ENCODE results near the gene SLC9A9. TPM values are rescaled to one million over a fixed set of nuclear protein-coding genes. Genes with fewer than 3 reads are reported as not detected.

SLC9A9 gene
- total RNA-seq, 1 donor from 2014 or later, result 4.9 TPM

- no peak overlapping the region for H3K4me3 ChIP-seq
- no peak overlapping the region for H3K27ac ChIP-seq (replicated peaks)
- no peak for TF ChIP-seq CTCF (IDR thresholded peaks at IDR 0.05; ENCODE audit: borderline replicate concordance)
- DNase-seq, result no peak
- no peaks in the 10 kb centered on the region for H3K27me3 ChIP-seq (ENCODE audit: low read depth)
- no peaks in the 10 kb centered on the region for H3K9me3 ChIP-seq (replicated peaks)
- intact Hi-C loops (cut with micrococcal nuclease), result no loop called here
- H3K4me1 ChIP-seq, result no peaks in the 10 kb centered on the region
- no peaks in the 10 kb centered on the region for H3K36me3 ChIP-seq
Observed at GRCh38 chr3:143676747-143677146, 171.5 kb downstream of the SLC9A9 start.

- Histone ChIP-seq H3K36me3 (no peaks in the 10 kb centered on the region), H3K9me3 (replicated peaks) (no peaks in the 10 kb centered on the region), H3K27ac (replicated peaks) (no peak overlapping the region), H3K27me3 (ENCODE audit: low read depth) (no peaks in the 10 kb centered on the region), H3K4me3 (no peak overlapping the region), H3K4me1 (no peaks in the 10 kb centered on the region)
- no peak for TF ChIP-seq CTCF (IDR thresholded peaks at IDR 0.05; ENCODE audit: borderline replicate concordance)
- intact Hi-C loops (cut with micrococcal nuclease), result no loop called here
- DNase-seq, result no peak
Observed at GRCh38 chr3:143676021-143676420, 172.2 kb downstream of the SLC9A9 start.

GRCh38 chr3:143674100-143674968 lies 173.9 kb downstream of the SLC9A9 start:
- no peak overlapping the region for H3K27ac ChIP-seq (replicated peaks)
- H3K36me3 ChIP-seq, result no peaks in the 10 kb centered on the region
- TF ChIP-seq CTCF (IDR thresholded peaks at IDR 0.05; ENCODE audit: borderline replicate concordance), result peak; percentile 91
- intact Hi-C loops (cut with micrococcal nuclease), result no loop called here
- DNase-seq, result peak; percentile 44
- no peaks in the 10 kb centered on the region for H3K9me3 ChIP-seq (replicated peaks)
- H3K27me3 ChIP-seq (ENCODE audit: low read depth), result no peaks in the 10 kb centered on the region
- H3K4me3 ChIP-seq, result no peak overlapping the region
- H3K4me1 ChIP-seq, result no peaks in the 10 kb centered on the region

GRCh38 chr3:143672396-143673165 lies 175.7 kb downstream of the SLC9A9 start:
- Histone ChIP-seq H3K4me3 (no peak overlapping the region), H3K27ac (replicated peaks) (no peak overlapping the region), H3K9me3 (replicated peaks) (no peaks in the 10 kb centered on the region), H3K4me1 (no peaks in the 10 kb centered on the region), H3K36me3 (no peaks in the 10 kb centered on the region), H3K27me3 (ENCODE audit: low read depth) (no peaks in the 10 kb centered on the region)
- no peak for TF ChIP-seq CTCF (IDR thresholded peaks at IDR 0.05; ENCODE audit: borderline replicate concordance)
- no peak for DNase-seq
- intact Hi-C loops (cut with micrococcal nuclease), result no loop called here

GRCh38 chr3:143671626-143672025 lies 176.6 kb downstream of the SLC9A9 start:
- no peaks in the 10 kb centered on the region for H3K4me1 ChIP-seq
- no peak overlapping the region for H3K4me3 ChIP-seq
- H3K27ac ChIP-seq (replicated peaks), result no peak overlapping the region
- no peaks in the 10 kb centered on the region for H3K36me3 ChIP-seq
- no peaks in the 10 kb centered on the region for H3K27me3 ChIP-seq (ENCODE audit: low read depth)
- TF ChIP-seq CTCF (IDR thresholded peaks at IDR 0.05; ENCODE audit: borderline replicate concordance), result no peak
- no peak for DNase-seq
- peaks cover 1% of the 10 kb centered on the region for H3K9me3 ChIP-seq (replicated peaks)
- intact Hi-C loops (cut with micrococcal nuclease), result no loop called here

Measured in left ventricle myocardium inferior (tissue), 1 donor.